DMS79 (cell line): ENCODE measurements around the gene RHOT2.
A peak's percentile ranks its signal among the peaks of the same experiment; 100 is the strongest.

Source experiments
- DNase-seq: peaks from one replicate; lab custom pipeline; 2025; lab: John Stamatoyannopoulos, UW

Gene RHOT2

GRCh38 chr16:715477-716199 lies 47.7 kb downstream of the RHOT2 start:
- no peak for DNase-seq

GRCh38 chr16:716200-716568 lies 48.3 kb downstream of the RHOT2 start:
- no peak for DNase-seq

- no peak for DNase-seq
Measured at GRCh38 chr16:716768-717325, 48.9 kb downstream of the RHOT2 start.

- DNase-seq = no peak
Measured at GRCh38 chr16:717450-718245, 49.7 kb downstream of the RHOT2 start.

- no peak for DNase-seq
Measured at GRCh38 chr16:718389-718788, 50.5 kb downstream of the RHOT2 start.

- no peak for DNase-seq
Measured at GRCh38 chr16:718922-719321, 51.0 kb downstream of the RHOT2 start.

- peak; percentile 58 for DNase-seq
Measured at GRCh38 chr16:719815-720446, 52.0 kb downstream of the RHOT2 start.

- peak; percentile 33 for DNase-seq
Measured at GRCh38 chr16:720447-720989, 52.6 kb downstream of the RHOT2 start.

GRCh38 chr16:720990-721764 lies 53.2 kb downstream of the RHOT2 start, which contains the start of gene ANTKMT:
Gene ANTKMT (plus strand): TSS chr16:721146. CDS start chr16:721275, 129 bp downstream.
- peak; percentile 68 for DNase-seq

GRCh38 chr16:721765-722540 lies 54.0 kb downstream of the RHOT2 start:
- DNase-seq = no peak

- DNase-seq = no peak
Measured at GRCh38 chr16:722835-723633, 55.1 kb downstream of the RHOT2 start.

- no peak for DNase-seq
Measured at GRCh38 chr16:723695-724094, 55.8 kb downstream of the RHOT2 start.
